Gastrocnemius medialis (tissue), 4 donors: ENCODE measurements around the gene MRC2.

Source experiments
- POLR2A ChIP-seq, 2 donors: fragments of 450-650 bp; IDR thresholded peaks; one replicate each; pipeline ENCODE4 v1.6.1; 2017; ENCODE audit warnings: antibody characterized with exemption in 2 of 2, mild to moderate bottlenecking in 2 of 2, moderate library complexity in 2 of 2
- TF ChIP-seq, protein P1 (sequence below), 5 experiments: fragments of 450-650 bp in 3 of 5; fragments of 200-600 bp in 2 of 5; sonication (generic) in 2 of 5; IDR thresholded peaks in 4 of 5; conservative IDR thresholded peaks in 1 of 5; 1 replicate in 4 of 5; 2 replicates in 1 of 5; pipeline ENCODE4 v1.5.1; 2016 to 2019; ENCODE audit warnings: antibody characterized with exemption in 5 of 5, mild to moderate bottlenecking in 3 of 5, moderate library complexity in 3 of 5

DNA sequence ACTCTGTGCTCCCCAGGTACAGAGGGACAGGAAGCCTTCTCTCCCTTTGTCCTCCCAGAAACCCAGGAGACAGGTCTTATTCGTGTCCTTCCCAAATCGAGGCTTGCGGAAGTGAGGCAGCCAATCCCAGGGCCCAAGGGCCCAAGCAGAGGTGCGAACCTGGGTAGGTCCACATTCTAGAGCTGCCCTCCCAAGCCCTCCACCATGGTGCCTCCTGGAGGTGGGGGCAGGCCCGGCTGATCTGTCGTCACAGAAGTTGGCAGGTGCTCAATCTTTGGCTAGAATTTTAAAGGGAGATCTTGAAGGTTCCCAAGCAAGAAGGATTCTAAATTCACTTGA lies 21.5 kb downstream of the MRC2 start:
- TF ChIP-seq, protein P1, sequence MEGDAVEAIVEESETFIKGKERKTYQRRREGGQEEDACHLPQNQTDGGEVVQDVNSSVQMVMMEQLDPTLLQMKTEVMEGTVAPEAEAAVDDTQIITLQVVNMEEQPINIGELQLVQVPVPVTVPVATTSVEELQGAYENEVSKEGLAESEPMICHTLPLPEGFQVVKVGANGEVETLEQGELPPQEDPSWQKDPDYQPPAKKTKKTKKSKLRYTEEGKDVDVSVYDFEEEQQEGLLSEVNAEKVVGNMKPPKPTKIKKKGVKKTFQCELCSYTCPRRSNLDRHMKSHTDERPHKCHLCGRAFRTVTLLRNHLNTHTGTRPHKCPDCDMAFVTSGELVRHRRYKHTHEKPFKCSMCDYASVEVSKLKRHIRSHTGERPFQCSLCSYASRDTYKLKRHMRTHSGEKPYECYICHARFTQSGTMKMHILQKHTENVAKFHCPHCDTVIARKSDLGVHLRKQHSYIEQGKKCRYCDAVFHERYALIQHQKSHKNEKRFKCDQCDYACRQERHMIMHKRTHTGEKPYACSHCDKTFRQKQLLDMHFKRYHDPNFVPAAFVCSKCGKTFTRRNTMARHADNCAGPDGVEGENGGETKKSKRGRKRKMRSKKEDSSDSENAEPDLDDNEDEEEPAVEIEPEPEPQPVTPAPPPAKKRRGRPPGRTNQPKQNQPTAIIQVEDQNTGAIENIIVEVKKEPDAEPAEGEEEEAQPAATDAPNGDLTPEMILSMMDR (IDR thresholded peaks at IDR 0.05 in 4 of 5, conservative IDR thresholded peaks at IDR 0.05 in 1 of 5): no peak
- TF ChIP-seq POLR2A (IDR thresholded peaks at IDR 0.05): no peak
